Fibroblast of skin of abdomen (primary cell): ENCODE measurements around the gene ANKRD27.
"Not testable (repeated sequence)": the region's sequence is repeated elsewhere in the genome, so short reads cannot be mapped to it uniquely, and the experiment has no call there.

Source experiments
- DNase-seq: peaks from one replicate; pipeline ENCODE4 v3.0.0-alpha.2; 2013

The ANKRD27 gene

GRCh38 chr19:32599258-32599657 is 75.7 kb downstream of the ANKRD27 start:
- no peak for DNase-seq

DNA sequence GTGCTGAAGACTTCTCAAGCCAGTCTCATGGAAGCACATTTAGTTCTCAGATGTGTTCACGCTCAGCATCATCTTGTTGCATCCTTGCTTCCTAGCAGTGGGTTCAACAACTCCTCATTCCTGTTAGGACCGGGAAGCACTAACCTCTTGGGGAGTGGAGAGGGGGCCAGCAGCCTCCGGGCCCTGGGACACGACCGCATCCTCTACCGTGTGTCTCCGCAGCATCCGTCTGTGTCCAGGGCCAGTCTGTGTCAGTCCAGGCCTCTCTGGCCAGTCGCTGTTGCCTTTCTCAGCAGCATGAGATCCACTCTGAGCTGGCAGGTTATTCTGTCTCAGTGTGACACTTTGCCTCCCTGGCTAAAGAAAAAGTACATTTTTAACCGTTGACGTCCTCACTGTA is 77.0 kb downstream of the ANKRD27 start:
- DNase-seq: no peak

GRCh38 chr19:32595491-32595890 is 79.5 kb downstream of the ANKRD27 start:
- no peak for DNase-seq

DNA sequence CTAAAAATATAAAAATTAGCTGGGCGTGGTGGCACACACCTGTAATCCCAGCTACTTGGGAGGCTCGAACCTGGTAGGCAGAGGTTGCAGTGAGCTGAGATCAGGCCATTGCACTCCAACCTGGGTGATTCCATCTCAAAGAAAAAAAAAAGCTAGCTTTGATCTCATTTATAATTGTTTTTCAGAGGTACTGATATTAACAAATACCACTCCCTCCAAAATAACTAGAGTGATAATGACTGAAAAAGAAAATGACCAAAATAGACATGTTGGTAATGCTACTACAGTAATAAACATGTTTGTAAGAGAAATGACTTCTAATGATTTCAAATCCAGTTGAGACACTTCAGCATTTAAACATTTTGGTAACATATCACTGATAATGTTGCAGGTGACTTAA is 81.0 kb downstream of the ANKRD27 start:
- DNase-seq: no peak

- not testable (repeated sequence) for DNase-seq
Measured at GRCh38 chr19:32587747-32588504, 87.1 kb downstream of the ANKRD27 start.

- DNase-seq: peak; percentile 48
Measured at GRCh38 chr19:32581705-32582179, 93.2 kb downstream of the ANKRD27 start.

DNA sequence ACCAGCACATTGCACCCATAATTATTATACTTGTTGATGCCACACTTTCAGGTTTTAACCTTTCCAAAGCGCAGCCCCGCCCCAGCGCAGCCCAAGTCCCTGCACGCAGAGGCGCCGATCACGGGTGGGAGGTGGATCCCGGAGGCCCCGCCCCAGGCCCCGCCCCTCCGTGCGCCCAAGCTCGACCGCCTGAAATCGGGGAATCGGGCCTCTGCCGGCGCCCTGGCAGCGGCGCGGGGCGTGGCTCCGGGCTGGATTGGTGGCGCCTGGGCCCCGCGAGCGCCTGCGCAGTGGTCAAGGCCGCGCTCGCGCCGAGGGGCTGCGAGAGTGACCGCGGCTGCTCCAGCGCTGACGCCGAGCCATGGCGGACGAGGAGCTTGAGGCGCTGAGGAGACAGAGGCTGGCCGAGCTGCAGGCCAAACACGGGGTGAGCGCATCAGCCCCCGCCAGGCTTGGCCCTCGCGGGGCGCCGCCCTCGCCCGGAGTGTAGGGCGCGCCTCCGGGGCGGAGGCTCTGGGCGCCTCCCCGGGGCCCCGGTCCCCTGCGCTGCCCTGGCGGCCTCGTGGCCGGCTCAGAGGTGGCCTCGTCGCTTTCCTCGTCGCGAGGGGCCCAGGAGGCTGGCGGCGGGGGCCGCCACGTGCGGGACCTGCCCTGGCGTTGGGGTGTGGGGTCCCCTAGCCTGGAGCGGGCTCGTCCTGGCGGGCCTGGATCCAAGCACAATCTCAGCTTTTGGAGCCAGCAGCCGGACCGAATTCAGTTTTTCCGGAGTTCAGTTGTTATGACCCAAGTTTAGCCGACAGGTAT is 93.9 kb downstream of the ANKRD27 start, which contains the start of gene PDCD5:
PDCD5 (plus strand) TSS at position 290 of the 804 bp plus-strand sequence; CDS start at position 362, 72 bp downstream.
- DNase-seq: peak; percentile 93

DNA sequence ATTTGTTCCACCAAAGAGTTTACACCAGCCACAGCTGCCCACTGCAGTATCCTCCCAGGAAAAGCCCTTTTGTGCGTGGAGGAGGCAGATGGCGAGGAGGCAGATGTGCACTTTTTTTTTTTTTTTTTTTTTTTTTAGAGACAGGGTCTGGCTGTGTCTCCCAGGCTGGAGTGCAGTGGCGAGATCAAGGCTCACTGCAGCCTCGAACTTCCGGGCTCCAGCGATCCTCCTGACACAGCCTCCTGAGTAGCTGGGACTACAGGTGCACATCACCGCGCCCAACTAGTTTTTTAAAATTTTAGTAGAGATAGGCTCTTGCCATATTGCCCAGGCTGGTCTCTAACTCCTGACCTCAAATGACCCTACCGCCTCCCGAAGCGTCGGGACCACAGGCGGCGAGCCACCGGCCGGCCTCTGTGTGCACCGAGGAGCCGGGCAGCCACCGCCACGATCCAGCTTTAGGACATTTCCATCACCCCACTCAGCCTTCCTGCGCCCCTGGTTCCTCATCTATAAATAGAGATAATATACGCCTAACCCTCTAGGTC is 94.6 kb downstream of the ANKRD27 start:
- no peak for DNase-seq

DNA sequence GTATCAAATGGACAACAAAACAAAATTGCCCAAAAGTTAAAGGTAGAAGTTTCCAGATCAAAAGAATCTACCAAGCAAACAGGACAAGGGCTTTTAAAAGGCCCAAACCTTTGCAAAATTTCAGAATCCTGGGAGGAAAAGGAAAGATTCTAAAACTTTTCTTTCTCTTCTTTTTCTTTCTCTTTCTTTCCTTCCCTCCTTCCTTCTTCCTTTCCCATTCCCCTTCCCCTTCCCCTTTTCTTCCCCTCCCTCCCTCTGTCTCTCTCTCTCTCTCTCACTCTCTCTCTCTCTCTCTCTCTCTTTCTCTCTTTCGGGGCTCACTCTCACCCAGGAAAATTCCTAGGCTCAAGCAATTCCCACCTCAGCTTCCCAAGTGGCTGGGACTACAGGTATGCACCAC is 98.2 kb downstream of the ANKRD27 start:
- DNase-seq: no peak

DNA sequence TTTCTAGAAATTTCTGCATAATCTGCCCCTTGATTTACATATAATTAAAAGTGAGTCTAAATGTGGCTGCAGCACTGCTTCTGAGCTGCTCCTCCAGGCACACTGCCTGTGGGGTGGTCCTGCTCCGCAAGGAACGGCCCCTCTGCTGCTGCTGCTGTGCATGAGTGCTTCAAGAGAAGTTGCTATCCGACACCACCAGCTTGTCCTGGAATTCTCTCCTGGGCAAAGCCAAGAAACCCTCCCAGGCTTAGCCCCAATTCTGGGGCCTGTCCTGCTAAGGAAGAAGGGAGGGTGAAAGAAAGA is 101.5 kb downstream of the ANKRD27 start:
- DNase-seq: no peak

- DNase-seq: not testable (repeated sequence)
Measured at GRCh38 chr19:32572700-32573491, 102.1 kb downstream of the ANKRD27 start.

DNA sequence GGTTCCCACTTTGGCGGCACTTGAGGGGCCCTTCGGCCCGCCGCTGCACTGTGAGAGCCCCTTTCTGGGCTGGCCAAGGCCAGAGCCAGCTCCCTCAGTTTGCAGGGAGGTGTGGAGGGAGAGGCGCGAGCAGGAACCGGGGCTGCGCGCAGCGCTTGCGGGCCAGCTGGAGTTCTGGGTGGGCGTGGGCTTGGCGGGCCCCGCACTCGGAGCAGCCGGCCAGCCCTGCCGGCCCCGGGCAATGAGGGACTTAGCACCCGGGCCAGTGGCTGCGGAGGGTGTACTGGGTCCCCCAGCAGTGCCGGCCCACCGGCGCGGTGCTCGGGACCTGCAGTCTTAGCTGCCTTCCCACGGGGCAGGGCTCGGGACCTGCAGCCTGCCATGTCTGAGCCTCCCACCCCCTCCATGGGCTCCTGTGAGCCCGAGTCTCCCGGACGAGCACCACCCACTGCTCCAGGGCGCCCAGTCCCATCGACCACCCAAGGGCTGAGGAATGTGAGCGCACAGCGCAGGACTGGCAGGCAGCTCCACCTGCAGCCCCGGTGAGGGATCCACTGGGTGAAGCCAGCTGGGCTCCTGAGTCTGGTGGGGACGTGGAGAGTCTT is 103.4 kb downstream of the ANKRD27 start:
- DNase-seq: not testable (repeated sequence)

DNA sequence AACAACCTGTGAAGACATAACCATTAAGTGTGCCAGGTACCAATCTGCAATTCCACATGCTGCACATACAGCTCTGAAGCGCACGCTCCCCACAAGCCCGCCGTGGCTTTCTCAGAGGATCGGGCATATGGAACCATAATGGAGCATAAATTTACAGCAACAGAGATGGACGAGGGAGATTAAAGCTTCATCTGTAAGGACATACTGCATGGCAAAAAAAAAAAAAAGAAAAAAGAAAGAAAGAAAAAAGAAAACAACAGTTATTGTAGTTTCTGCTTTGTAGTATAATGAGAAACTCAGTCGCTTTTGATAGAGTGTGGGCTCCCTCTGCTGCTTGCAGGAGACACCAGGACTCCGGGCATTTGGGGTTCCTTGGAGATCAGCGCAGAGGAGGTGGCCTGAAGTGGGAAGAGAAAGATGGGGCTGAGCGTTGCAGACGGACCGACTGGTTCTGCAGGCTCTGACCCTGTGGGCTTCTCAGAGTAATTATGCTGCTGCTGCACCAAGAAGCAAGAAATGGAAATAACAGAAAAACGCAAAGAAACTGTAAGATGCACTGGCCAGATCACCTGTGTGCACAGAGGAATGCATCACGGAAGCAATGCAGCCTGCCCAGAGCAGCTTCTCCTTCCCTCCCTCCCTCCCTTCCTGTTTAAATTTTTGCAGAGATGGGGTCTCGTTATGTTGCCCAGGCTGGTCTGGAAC is 104.7 kb downstream of the ANKRD27 start:
- DNase-seq: peak; percentile 45

DNA sequence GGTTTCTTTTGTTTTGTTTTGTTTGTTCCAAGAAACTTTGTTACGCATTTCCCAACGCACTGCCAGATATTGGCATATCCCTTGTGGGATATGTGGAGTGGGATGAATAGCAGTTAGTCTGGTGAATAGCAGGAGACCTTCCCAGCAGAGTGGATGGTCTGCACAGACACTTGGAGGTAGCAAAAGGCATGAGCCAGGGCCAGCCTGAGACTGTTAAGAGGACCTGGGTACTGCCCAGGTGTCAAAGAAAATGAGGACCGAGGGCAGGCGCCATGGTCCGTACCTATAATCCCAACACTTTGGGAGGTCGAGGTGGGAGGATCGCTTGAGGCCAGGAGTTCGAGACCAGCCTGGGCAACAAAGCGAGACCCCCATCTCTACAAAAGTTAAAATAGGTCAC is 107.5 kb downstream of the ANKRD27 start:
- DNase-seq: no peak

DNA sequence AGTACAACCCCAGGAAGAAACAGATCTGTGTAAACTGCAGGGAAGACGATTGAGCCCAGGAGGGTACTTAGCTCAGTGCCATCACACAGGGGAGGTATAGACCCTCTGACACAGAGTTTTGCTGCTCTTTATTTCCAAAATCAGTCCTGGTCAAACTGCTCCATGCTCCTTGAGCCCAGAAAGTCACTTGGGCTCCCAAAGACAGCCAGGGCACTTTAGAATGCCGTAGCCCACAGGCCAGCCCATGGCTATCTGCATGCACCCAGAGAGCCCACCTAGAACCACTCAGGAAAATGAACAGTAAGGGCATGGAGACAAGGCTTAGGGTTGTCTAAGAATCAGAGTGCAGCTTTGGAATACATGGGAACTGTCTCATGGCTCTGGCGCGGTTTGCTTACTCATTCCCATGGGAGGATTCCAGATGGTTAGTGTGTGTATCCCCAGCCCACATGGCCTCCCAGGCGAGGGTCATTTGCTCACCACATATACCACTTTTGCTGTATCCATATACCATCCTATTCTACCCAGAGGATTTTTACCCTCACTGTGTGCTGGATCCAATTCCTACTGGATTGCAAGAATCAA is 108.6 kb downstream of the ANKRD27 start:
- DNase-seq: peak; percentile 48

GRCh38 chr19:32563761-32564160 is 111.2 kb downstream of the ANKRD27 start:
- DNase-seq: no peak

GRCh38 chr19:32558607-32559228 is 116.3 kb downstream of the ANKRD27 start:
- no peak for DNase-seq

DNA sequence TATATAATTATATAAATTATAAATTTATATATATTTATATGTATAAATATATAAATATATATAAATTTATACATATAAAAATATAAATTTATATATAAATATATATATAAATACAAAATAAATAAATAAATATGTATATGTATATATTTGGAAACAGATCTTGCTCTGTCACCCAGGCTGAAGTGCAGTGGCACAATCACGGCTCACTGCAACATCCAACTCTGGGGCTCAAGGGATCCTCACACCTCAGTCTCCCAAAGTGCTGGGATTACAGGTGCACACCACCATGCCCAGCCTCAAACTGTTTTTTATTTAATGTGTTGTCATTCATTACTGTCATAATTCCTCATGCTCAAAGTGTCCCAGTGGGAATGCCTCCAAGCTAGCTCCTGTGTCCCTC is 119.2 kb downstream of the ANKRD27 start:
- DNase-seq: no peak

GRCh38 chr19:32550666-32551065 is 124.3 kb downstream of the ANKRD27 start:
- DNase-seq: no peak
